BE2C (cell line): ENCODE results near the gene RNASE3.

Source experiments
- DNase-seq: peaks from one replicate; pipeline ENCODE4 v3.0.0-alpha.2; 2020
- H3K27me3 ChIP-seq: fragments of 250-450 bp; sonication (Bioruptor Pico); 2 replicates; pipeline ENCODE4 v1.5.1; 2020; ENCODE audit warnings: mild to moderate bottlenecking
- H3K36me3 ChIP-seq: fragments of 250-450 bp; sonication (Bioruptor Pico); 2 replicates; pipeline ENCODE4 v1.5.1; 2020; ENCODE audit warnings: mild to moderate bottlenecking
- H3K4me1 ChIP-seq: fragments of 250-450 bp; sonication (Bioruptor Pico); 2 replicates; pipeline ENCODE4 v1.5.1; 2020
- H3K4me3 ChIP-seq: 2 replicates; pipeline ENCODE4 v1.5.1; 2011; ENCODE audit warnings: low read depth, low read length
- H3K9me3 ChIP-seq: fragments of 250-450 bp; sonication (Bioruptor Pico); 2 replicates; pipeline ENCODE4 v1.5.1; 2020
- CTCF ChIP-seq: IDR thresholded peaks from 2 replicates; pipeline ENCODE4 v1.5.1; 2012; ENCODE audit warnings: mild to moderate bottlenecking, low read depth, low read length

The RNASE3 gene

GRCh38 chr14:20934148-20934762 lies 43.1 kb downstream of the RNASE3 start:
- TF ChIP-seq CTCF: peak; percentile 59
- DNase-seq: peak; percentile 58
- H3K36me3 ChIP-seq: no peaks in the 10 kb centered on the region
- H3K27me3 ChIP-seq: peaks cover 11% of the 10 kb centered on the region
- H3K9me3 ChIP-seq: no peaks in the 10 kb centered on the region
- no peaks in the 10 kb centered on the region for H3K4me1 ChIP-seq
- H3K4me3 ChIP-seq: no peak overlapping the region

- H3K27me3 ChIP-seq: peaks cover 11% of the 10 kb centered on the region
- no peaks in the 10 kb centered on the region for H3K9me3 ChIP-seq
- DNase-seq: no peak
- no peaks in the 10 kb centered on the region for H3K4me1 ChIP-seq
- H3K36me3 ChIP-seq: no peaks in the 10 kb centered on the region
- no peak overlapping the region for H3K4me3 ChIP-seq
- no peak for TF ChIP-seq CTCF
Observed at GRCh38 chr14:20935303-20935984, 44.3 kb downstream of the RNASE3 start.
